GM18498 (cell line): ENCODE data around the gene STUB1.
"Not testable (repeated sequence)": the region's sequence is repeated elsewhere in the genome, so short reads cannot be mapped to it uniquely, and the experiment has no call there.

Experiments
- ATAC-seq: cut with Tn5 transposase; IDR thresholded peaks from one replicate; pipeline ENCODE4 v1.9.1; 2021; ENCODE audit warnings: mild to moderate bottlenecking, moderate library complexity; ENCODE audit not compliant: unreplicated experiment

Gene STUB1

GRCh38 chr16:710500-711075 lies 30.4 kb downstream of the STUB1 start:
- ATAC-seq, result no peak

GRCh38 chr16:711084-711483 lies 30.9 kb downstream of the STUB1 start:
- ATAC-seq, result no peak

- peak; percentile 42 for ATAC-seq
Observed at GRCh38 chr16:711548-712320, 31.5 kb downstream of the STUB1 start.

GRCh38 chr16:712740-713250 lies 32.6 kb downstream of the STUB1 start:
- not testable (repeated sequence) for ATAC-seq

GRCh38 chr16:714079-714478 lies 33.9 kb downstream of the STUB1 start:
- no peak for ATAC-seq

- peak; percentile 77 for ATAC-seq
Observed at GRCh38 chr16:714558-715476, 34.6 kb downstream of the STUB1 start, which contains the start of gene METRN. TSS of gene METRN (plus strand) at chr16:715118. CDS start at chr16:715290, 172 bp downstream.

- ATAC-seq, result peak; percentile 14
Observed at GRCh38 chr16:715477-716199, 35.4 kb downstream of the STUB1 start.

- no peak for ATAC-seq
Observed at GRCh38 chr16:716200-716568, 36.0 kb downstream of the STUB1 start.

GRCh38 chr16:716768-717325 lies 36.6 kb downstream of the STUB1 start:
- no peak for ATAC-seq

- ATAC-seq, result no peak
Observed at GRCh38 chr16:717450-718245, 37.4 kb downstream of the STUB1 start.

GRCh38 chr16:718389-718788 lies 38.2 kb downstream of the STUB1 start:
- ATAC-seq, result no peak

GRCh38 chr16:718922-719321 lies 38.7 kb downstream of the STUB1 start:
- ATAC-seq, result no peak

- ATAC-seq, result no peak
Observed at GRCh38 chr16:719815-720446, 39.7 kb downstream of the STUB1 start.

GRCh38 chr16:720447-720989 lies 40.3 kb downstream of the STUB1 start:
- peak; percentile 20 for ATAC-seq

GRCh38 chr16:720990-721764 lies 41.0 kb downstream of the STUB1 start, which contains the start of gene ANTKMT:
TSS of gene ANTKMT (plus strand) at chr16:721146. CDS start at chr16:721275, 129 bp downstream.
- ATAC-seq, result peak; percentile 82

GRCh38 chr16:721765-722540 lies 41.7 kb downstream of the STUB1 start:
- ATAC-seq, result no peak
